A673 (cell line): ENCODE data around the gene CD276.

ENCODE experiments used
- CTCF ChIP-seq: fragments of 300-800, 200-600 bp; sonication (generic); conservative IDR thresholded peaks from 2 replicates; pipeline ENCODE4 v1.5.1; 2017; ENCODE audit warnings: low read depth, mild to moderate bottlenecking, antibody characterized with exemption, low read length, moderate library complexity, mixed read lengths
- EZH2 ChIP-seq: fragments of 200-600 bp; sonication (generic); IDR thresholded peaks from 2 replicates; pipeline ENCODE4 v1.6.1; 2017; ENCODE audit warnings: borderline replicate concordance, low read depth, mild to moderate bottlenecking, mixed read lengths, antibody characterized with exemption, low read length; ENCODE audit not compliant: poor library complexity, severe bottlenecking

GRCh38 chr15:73712107-73712506 is 27.9 kb downstream of the CD276 start:
- TF ChIP-seq CTCF (no peak), EZH2 (no peak)
